IMR-90 (cell line): ENCODE measurements around the gene C20orf144. TPM values are rescaled to one million over a fixed set of nuclear protein-coding genes. Genes with fewer than 3 reads are reported as not detected.
A peak's percentile ranks its signal among the peaks of the same experiment; 100 is the strongest.

ENCODE experiments used
- ATAC-seq: fragments of 200-7000 bp; cut with Tn5 transposase; 2 replicates; pipeline ENCODE4 v1.9.1; 2020; ENCODE audit warnings: low read depth, mild to moderate bottlenecking, moderate library complexity
- BruUV-seq: library from RNA; stranded (reverse); fragments of 400-500 nt; replicated peaks from 2 replicates; lab custom pipeline; 2021; lab: Mats Ljungman, UMichigan
- CTCF ChIA-PET: fragments of 300-600 bp; formaldehyde crosslinking; extraction: SDS; loops from one replicate; lab custom pipeline; 2021; ENCODE audit warnings: antibody characterized with exemption; lab: Yijun Ruan, JAX
- POLR2A ChIA-PET: fragments of 300-600 bp; sonication (Branson Sonifier 250); formaldehyde crosslinking; loops from one replicate; lab custom pipeline; 2022; ENCODE audit warnings: antibody characterized with exemption; ENCODE audit not compliant: unreplicated experiment; lab: Charles Lee
- DNase-seq: peaks from one replicate; pipeline ENCODE4 v3.0.0; 2013
- H2AFZ ChIP-seq: replicated peaks from 2 replicates; pipeline ENCODE3; 2013; ENCODE audit warnings: low read length, mild to moderate bottlenecking; ENCODE audit not compliant: poor library complexity
- H2AK5ac ChIP-seq: 2 replicates; pipeline ENCODE4 v1.6.1; 2013; ENCODE audit warnings: low read depth, low read length, inconsistent platforms
- H2AK9ac ChIP-seq: replicated peaks from 2 replicates; pipeline ENCODE3; 2013; ENCODE audit warnings: mild to moderate bottlenecking, low read depth, low read length, moderate library complexity; ENCODE audit not compliant: poor library complexity
- H2BK120ac ChIP-seq: 2 replicates; pipeline ENCODE4 v1.6.1; 2013; ENCODE audit warnings: low read depth, low read length, inconsistent platforms
- H2BK15ac ChIP-seq: 3 replicates; pipeline ENCODE4 v1.6.1; 2013; ENCODE audit warnings: low read depth, low read length, inconsistent platforms
- H2BK20ac ChIP-seq: 2 replicates; pipeline ENCODE4 v1.6.1; 2013; ENCODE audit warnings: low read depth, mild to moderate bottlenecking, inconsistent platforms, low read length, moderate library complexity
- H2BK5ac ChIP-seq: 2 replicates; pipeline ENCODE4 v1.6.1; 2013; ENCODE audit warnings: mild to moderate bottlenecking, low read depth, low read length, inconsistent platforms; ENCODE audit not compliant: poor library complexity, severe bottlenecking
- H3K14ac ChIP-seq: replicated peaks from 2 replicates; pipeline ENCODE4 v1.6.1; 2013; ENCODE audit warnings: low read depth, low read length, inconsistent platforms
- H3K18ac ChIP-seq: 2 replicates; pipeline ENCODE4 v1.6.1; 2013; ENCODE audit warnings: low read depth, low read length, control low read depth
- H3K23ac ChIP-seq: 2 replicates; pipeline ENCODE4 v1.6.1; 2013; ENCODE audit warnings: low read depth, low read length, inconsistent platforms
- H3K27ac ChIP-seq: 2 replicates; pipeline ENCODE4 v1.5.1; 2013; ENCODE audit warnings: mild to moderate bottlenecking, control low read depth, low read length; ENCODE audit not compliant: insufficient read depth
- H3K27me3 ChIP-seq: 2 replicates; pipeline ENCODE4 v1.6.1; 2013; ENCODE audit warnings: low read length; ENCODE audit not compliant: control insufficient read depth, insufficient read depth
- H3K36me3 ChIP-seq: 2 replicates; pipeline ENCODE4 v1.6.1; 2013; ENCODE audit warnings: low read length, mixed read lengths; ENCODE audit not compliant: control insufficient read depth, insufficient read depth
- H3K4ac ChIP-seq: 2 replicates; pipeline ENCODE4 v1.6.1; 2013; ENCODE audit warnings: low read depth, low read length, inconsistent platforms
- H3K4me1 ChIP-seq: 2 replicates; pipeline ENCODE4 v1.6.1; 2013; ENCODE audit warnings: low read length, mixed read lengths; ENCODE audit not compliant: control insufficient read depth, insufficient read depth
- H3K4me2 ChIP-seq: 2 replicates; pipeline ENCODE4 v1.6.1; 2013; ENCODE audit warnings: low read depth, mild to moderate bottlenecking, control low read depth, low read length, moderate library complexity
- H3K4me3 ChIP-seq: 2 replicates; pipeline ENCODE4 v1.5.1; 2013; ENCODE audit warnings: low read depth, mild to moderate bottlenecking, control low read depth, low read length, moderate library complexity; ENCODE audit not compliant: insufficient read depth
- H3K56ac ChIP-seq: 2 replicates; pipeline ENCODE4 v1.6.1; 2013; ENCODE audit warnings: low read length, inconsistent platforms; ENCODE audit not compliant: insufficient read depth; ENCODE audit errors: extremely low read depth
- H3K79me1 ChIP-seq, 2 experiments: 2 replicates each; pipeline ENCODE4 v1.6.1; 2013; ENCODE audit warnings: low read length in 2 of 2, inconsistent platforms in 1 of 2, low read depth in 1 of 2
- H3K9ac ChIP-seq: 2 replicates; pipeline ENCODE4 v1.6.1; 2013; ENCODE audit warnings: low read depth, low read length, control low read depth
- H3K9me1 ChIP-seq: 2 replicates; pipeline ENCODE4 v1.6.1; 2013; ENCODE audit warnings: low read length, inconsistent platforms; ENCODE audit not compliant: insufficient read depth
- H3K9me3 ChIP-seq: 2 replicates; pipeline ENCODE4 v1.6.1; 2013; ENCODE audit warnings: low read length; ENCODE audit not compliant: control insufficient read depth, insufficient read depth
- H4K20me1 ChIP-seq: 2 replicates; pipeline ENCODE4 v1.6.1; 2013; ENCODE audit warnings: low read length, inconsistent platforms; ENCODE audit not compliant: insufficient read depth
- H4K5ac ChIP-seq: 2 replicates; pipeline ENCODE4 v1.6.1; 2013; ENCODE audit warnings: mild to moderate bottlenecking, low read depth, low read length, control low read depth
- H4K8ac ChIP-seq, 2 experiments: 2 replicates each; pipeline ENCODE4 v1.6.1; 2013; ENCODE audit warnings: low read depth in 2 of 2, low read length in 2 of 2, control low read depth in 1 of 2, inconsistent platforms in 1 of 2
- H4K91ac ChIP-seq: 2 replicates; pipeline ENCODE4 v1.6.1; 2013; ENCODE audit warnings: low read depth, low read length, inconsistent platforms; ENCODE audit not compliant: insufficient read depth
- BHLHE40 ChIP-seq: fragments of 150-350 bp; IDR thresholded peaks from 2 replicates; pipeline ENCODE4 v1.6.1; 2016; ENCODE audit warnings: mild to moderate bottlenecking, low read depth, low read length
- CHD1 ChIP-seq: IDR thresholded peaks from 2 replicates; pipeline ENCODE4 v1.6.1; 2012; ENCODE audit warnings: low read depth, low read length, improper control_type of control experiment
- MXI1 ChIP-seq: IDR thresholded peaks from 2 replicates; pipeline ENCODE4 v1.6.1; 2012; ENCODE audit warnings: low read depth, mild to moderate bottlenecking, low read length, moderate library complexity, borderline replicate concordance
- POLR2A ChIP-seq: IDR thresholded peaks from 2 replicates; pipeline ENCODE4 v1.6.1; 2012; ENCODE audit warnings: mild to moderate bottlenecking, low read depth, low read length
- RFX5 ChIP-seq: IDR thresholded peaks from 2 replicates; pipeline ENCODE4 v1.8.0; 2012; ENCODE audit warnings: low read depth, mild to moderate bottlenecking, low read length, moderate library complexity
- USF2 ChIP-seq: fragments of 150-350 bp; IDR thresholded peaks from 2 replicates; pipeline ENCODE4 v1.6.1; 2017; ENCODE audit warnings: mild to moderate bottlenecking, antibody characterized with exemption, low read length, low read depth
- WGBS, 2 experiments: methylation state at CpG; one replicate each; pipeline versions ENCODE4 v1.1.5 to v1.1.7; 2013; ENCODE audit warnings: missing lambda C conversion rate in 2 of 2; ENCODE audit not compliant: insufficient read length in 1 of 2; ENCODE audit errors: extremely low coverage in 2 of 2; 5-methylcytosine and 5-hydroxymethylcytosine counted together
- dilution Hi-C: fragments of 300-500 bp; cut with HindIII; formaldehyde crosslinking; loops from one replicate; pipeline ENCODE4 v1.14.3; 2018; ENCODE audit warnings: low sequenced_read_pairs; ENCODE audit not compliant: unreplicated experiment
- in situ Hi-C: fragments of 300-500 bp; cut with MboI; formaldehyde crosslinking; loops from 3 replicates; pipeline ENCODE4 v1.14.3; 2019; ENCODE audit warnings: low sequenced_read_pairs, inconsistent platforms, mixed read lengths
- intact Hi-C: fragments of 100-400 bp; cut with micrococcal nuclease; formaldehyde crosslinking; loops from 2 replicates; pipeline ENCODE4 v1.10.0; 2022
- polyA plus RNA-seq, 3 experiments: library from polyadenylated mRNA; depleted of rRNA; stranded (reverse); fragments of >200 nt; gene quantifications; 2 replicates each; pipeline ENCODE4 v1.2.3, GENCODE V29; 2012; ENCODE audit warnings: low replicate concordance in 1 of 3
- total RNA-seq: library from RNA; depleted of rRNA; stranded (reverse); fragments of >200 nt; gene quantifications from 2 replicates; pipeline ENCODE4 v1.2.3, GENCODE V29; 2012

Gene C20orf144
- total and polyA plus RNA-seq, 2 of the 4 experiments (the other 2 are of a cell fraction) = under 0.01 to 0.19 TPM

- no peak for TF ChIP-seq CHD1
These were observed 22.6 kb downstream of the C20orf144 start (continued) for GRCh38 chr20:33684533-33685327.

GRCh38 chr20:33685328-33686099 is 23.4 kb downstream of the C20orf144 start:
- H2BK120ac ChIP-seq = no peak overlapping the region
- no peak overlapping the region for H2BK20ac ChIP-seq
- H3K23ac ChIP-seq = peak overlapping the region; percentile 82
- 1% methylated on average over 28 of the region's 53 CpGs; no CpG with 5 or more reads in 1 of the 2 experiments for WGBS, 2 experiments
- no peak overlapping the region for H4K5ac ChIP-seq
- intact Hi-C loops = loop anchor here (1.0 kb wide), 1 partner anchor 35 kb away; the partner anchor contains the start of gene PXMP4
- peaks cover 7 to 42% of the 10 kb centered on the region in 2 experiments; a peak in 2 of 4 replicates for H3K79me1 ChIP-seq
- peaks cover 16% of the 10 kb centered on the region for H4K20me1 ChIP-seq
- peak overlapping the region; percentile 88 for H2AFZ ChIP-seq
- H3K36me3 ChIP-seq = no peaks in the 10 kb centered on the region
- no peak overlapping the region for H2BK5ac ChIP-seq
- peak overlapping the region; percentile 92 for H2AK9ac ChIP-seq
- peak overlapping the region; percentile 91 for H3K14ac ChIP-seq
- ATAC-seq = peak; percentile 27
- dilution Hi-C loops = no loop called here
- peak overlapping the region; percentile 83 for H3K4me2 ChIP-seq
- no peak overlapping the region for H4K91ac ChIP-seq
- peak overlapping the region; percentile 81 for H3K9ac ChIP-seq
- H4K8ac ChIP-seq = peak overlapping the region; percentile 27 to 66; a peak in 1 of 4 replicates
- POLR2A ChIA-PET = no interaction called here
- no peaks in the 10 kb centered on the region for H3K9me3 ChIP-seq
- peak overlapping the region; percentile 65; the same call in 1 of the 2 replicates for H2AK5ac ChIP-seq
- H3K4me3 ChIP-seq = peak overlapping the region; percentile 41
- TF ChIP-seq RFX5 (no peak), POLR2A (no peak), BHLHE40 (no peak), MXI1 (0 out of 2 replicates have a peak, but pooled peaks have one; percentile 15), USF2 (no peak)
- H3K18ac ChIP-seq = no peak overlapping the region
- H3K27ac ChIP-seq = peak overlapping the region; percentile 49; the same call in 1 of the 2 replicates
- H3K4me1 ChIP-seq = peaks cover 11% of the 10 kb centered on the region
- no peak overlapping the region for H2BK15ac ChIP-seq
- H3K56ac ChIP-seq = no peak overlapping the region
- BruUV-seq = no TSS peak
- CTCF ChIA-PET = no interaction called here
- peak overlapping the region; percentile 74; the same call in 1 of the 2 replicates for H3K4ac ChIP-seq
- peaks cover 18% of the 10 kb centered on the region; the same call in 1 of the 2 replicates for H3K9me1 ChIP-seq
- H3K27me3 ChIP-seq = no peaks in the 10 kb centered on the region
- DNase-seq = no peak
- in situ Hi-C loops = no loop called here
